ENCODE results near the gene USPL1. TPM values are rescaled to one million over a fixed set of nuclear protein-coding genes. Genes with fewer than 3 reads are reported as not detected.

Gene USPL1
- total RNA-seq, 1 donor: 21.2 TPM

DNA sequence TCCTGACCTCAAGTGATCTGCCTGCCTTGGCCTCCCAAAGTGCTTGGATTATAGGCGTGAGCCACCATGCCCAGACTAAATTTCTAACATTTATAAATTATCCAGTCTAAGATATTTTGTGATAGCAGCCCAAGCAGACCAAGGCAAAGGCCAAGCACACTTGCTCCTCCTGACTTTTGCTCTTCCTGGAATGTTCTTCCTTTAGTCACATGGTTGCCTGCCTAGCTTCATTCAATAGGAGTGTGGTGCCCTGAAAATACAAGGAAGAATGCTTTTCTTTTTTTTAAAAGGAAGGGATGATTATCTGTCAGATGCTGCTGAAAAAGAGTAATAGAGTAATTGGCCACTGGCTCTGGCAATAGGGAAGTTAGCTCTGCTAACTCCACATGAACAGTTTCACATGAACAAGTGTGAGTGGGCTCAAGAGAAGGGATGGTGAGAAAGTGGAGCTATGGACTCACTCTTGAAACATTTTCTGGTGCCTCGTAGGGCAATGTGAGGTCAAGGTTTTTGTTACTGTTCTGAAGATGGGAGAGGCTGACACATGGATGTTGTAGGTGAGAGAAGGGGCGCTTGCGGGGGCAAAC, 47.1 kb downstream of the USPL1 start:
- DNase-seq (ENCODE audit: low read depth): no peak
- TF ChIP-seq, protein P1, sequence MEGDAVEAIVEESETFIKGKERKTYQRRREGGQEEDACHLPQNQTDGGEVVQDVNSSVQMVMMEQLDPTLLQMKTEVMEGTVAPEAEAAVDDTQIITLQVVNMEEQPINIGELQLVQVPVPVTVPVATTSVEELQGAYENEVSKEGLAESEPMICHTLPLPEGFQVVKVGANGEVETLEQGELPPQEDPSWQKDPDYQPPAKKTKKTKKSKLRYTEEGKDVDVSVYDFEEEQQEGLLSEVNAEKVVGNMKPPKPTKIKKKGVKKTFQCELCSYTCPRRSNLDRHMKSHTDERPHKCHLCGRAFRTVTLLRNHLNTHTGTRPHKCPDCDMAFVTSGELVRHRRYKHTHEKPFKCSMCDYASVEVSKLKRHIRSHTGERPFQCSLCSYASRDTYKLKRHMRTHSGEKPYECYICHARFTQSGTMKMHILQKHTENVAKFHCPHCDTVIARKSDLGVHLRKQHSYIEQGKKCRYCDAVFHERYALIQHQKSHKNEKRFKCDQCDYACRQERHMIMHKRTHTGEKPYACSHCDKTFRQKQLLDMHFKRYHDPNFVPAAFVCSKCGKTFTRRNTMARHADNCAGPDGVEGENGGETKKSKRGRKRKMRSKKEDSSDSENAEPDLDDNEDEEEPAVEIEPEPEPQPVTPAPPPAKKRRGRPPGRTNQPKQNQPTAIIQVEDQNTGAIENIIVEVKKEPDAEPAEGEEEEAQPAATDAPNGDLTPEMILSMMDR (IDR thresholded peaks at IDR 0.05; ENCODE audit: insufficient read depth, low read depth, low read length): no peak
- no peak overlapping the region for H3K4me3 ChIP-seq (ENCODE audit: low read depth, low read length)

DNA sequence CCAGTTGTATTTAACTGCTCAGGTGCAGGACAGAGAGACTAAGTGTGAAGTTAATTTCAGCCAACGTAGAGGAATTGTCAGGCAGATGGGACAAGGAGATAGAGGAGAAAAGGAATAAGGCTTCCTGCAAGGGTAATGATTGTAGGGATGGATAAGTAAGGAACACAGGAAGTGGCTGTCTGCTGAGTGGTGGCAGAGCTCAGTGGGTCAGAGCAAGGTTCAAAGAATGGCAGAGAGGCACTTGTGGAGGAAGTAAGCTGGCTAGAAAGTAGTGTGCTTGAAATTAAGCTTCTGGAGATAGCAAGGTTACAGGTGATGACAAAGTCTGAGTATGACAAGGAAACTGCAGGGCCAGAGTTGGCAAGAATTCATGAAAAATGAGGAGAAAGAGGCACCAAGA, 47.9 kb downstream of the USPL1 start:
- no peak overlapping the region for H3K4me3 ChIP-seq (ENCODE audit: low read depth, low read length)
- TF ChIP-seq, protein P1 (IDR thresholded peaks at IDR 0.05; ENCODE audit: insufficient read depth, low read depth, low read length): no peak
- no peak for DNase-seq (ENCODE audit: low read depth)

DNA sequence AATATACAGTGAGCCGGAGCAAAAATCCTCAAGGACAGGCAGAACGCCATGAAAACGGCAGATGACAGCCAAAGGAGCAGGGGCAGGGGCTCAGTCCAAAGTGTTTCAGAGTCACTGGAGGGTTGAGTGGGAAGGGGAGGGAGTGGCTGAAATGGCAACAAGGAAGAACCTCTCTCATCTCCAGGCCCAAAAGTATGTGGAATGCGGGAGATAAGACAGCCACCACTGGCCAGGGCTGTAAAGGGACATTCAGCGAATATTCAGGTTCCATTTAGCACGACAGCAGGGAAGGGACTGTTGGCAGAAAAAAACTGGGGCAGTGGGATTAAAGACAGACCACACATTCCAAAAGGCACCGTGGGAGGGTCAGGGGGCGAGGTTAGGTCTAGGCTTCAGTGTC, 48.4 kb downstream of the USPL1 start:
- no peak for DNase-seq (ENCODE audit: low read depth)
- TF ChIP-seq, protein P1 (IDR thresholded peaks at IDR 0.05; ENCODE audit: insufficient read depth, low read depth, low read length): no peak
- H3K4me3 ChIP-seq (ENCODE audit: low read depth, low read length): no peak overlapping the region

DNA sequence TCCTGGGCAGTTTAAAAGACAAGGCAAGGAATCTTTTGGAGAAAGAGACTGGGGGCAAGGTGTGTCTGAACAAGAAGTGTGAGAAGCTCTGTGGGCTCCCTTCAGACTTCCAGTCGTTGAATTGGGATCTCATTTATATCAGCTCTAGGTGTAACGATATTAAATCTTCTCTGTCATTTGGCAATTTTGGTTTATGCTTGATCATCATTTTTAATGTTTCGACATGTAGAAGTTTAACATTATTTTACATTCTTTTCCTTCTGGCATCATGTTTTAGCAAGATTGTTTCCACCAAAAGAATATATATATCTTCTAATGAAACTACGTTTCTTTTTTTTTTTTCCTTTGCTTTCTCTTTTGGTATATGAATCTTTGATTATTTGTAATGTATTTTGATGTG, 49.3 kb downstream of the USPL1 start:
- TF ChIP-seq, protein P1 (IDR thresholded peaks at IDR 0.05; ENCODE audit: insufficient read depth, low read depth, low read length): no peak
- no peak for DNase-seq (ENCODE audit: low read depth)
- H3K4me3 ChIP-seq (ENCODE audit: low read depth, low read length): no peak overlapping the region

DNA sequence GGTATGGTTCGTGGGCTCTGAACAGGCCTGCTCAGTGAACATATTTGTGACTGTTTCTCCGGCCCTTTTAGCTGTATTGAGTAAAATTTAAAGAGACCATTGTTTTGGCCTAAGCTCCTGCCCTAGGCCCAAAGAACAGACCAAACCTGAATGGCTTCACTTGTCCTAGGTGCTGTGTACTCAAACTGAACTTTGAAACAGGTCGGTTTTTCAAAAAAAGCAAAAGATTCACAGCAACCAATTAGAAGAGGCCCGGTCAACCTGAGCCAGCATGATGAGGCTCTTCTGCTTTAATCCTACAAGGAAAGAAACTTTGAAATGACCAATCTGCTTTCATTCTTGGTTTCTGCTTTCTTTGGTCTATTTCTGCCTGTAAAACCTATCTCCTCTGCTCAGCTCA, 50.6 kb downstream of the USPL1 start:
- TF ChIP-seq, protein P1 (IDR thresholded peaks at IDR 0.05; ENCODE audit: insufficient read depth, low read depth, low read length): no peak
- H3K4me3 ChIP-seq (ENCODE audit: low read depth, low read length): no peak overlapping the region
- no peak for DNase-seq (ENCODE audit: low read depth)

DNA sequence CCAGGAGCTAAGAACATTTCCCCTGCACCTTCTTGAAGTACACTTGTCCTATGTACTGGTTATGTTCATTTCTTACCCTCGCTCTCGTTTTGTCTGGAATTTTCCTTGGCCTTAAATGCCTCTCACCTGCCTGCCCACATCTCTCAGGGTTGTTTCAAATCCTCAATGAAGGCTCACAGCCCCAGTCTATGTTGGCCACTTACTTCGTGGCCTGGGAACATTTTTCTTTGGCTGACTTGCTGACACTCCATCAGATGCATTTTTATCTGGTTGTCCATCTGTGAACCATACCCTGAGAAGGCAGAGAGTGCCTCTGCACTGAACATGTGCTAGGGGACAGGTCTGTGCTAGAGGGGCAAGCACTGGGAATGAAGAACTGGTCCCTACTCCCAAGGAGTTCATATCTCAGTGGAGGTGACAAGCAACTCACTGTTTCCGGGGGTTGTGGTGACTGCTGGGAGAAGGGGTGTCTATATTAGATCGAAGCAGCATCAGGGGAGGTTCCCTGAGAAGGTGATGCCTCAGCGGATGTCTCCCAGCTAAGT, 53.6 kb downstream of the USPL1 start:
- no peak overlapping the region for H3K4me3 ChIP-seq (ENCODE audit: low read depth, low read length)
- DNase-seq (ENCODE audit: low read depth): no peak
- TF ChIP-seq, protein P1 (IDR thresholded peaks at IDR 0.05; ENCODE audit: insufficient read depth, low read depth, low read length): no peak
